HG03280 (cell line): ENCODE data around the gene MAGI1.
A peak's percentile ranks its signal among the peaks of the same experiment; 100 is the strongest.
"Not testable (repeated sequence)": the region's sequence is repeated elsewhere in the genome, so short reads cannot be mapped to it uniquely, and the experiment has no call there.

Experiments used
- ATAC-seq: cut with Tn5 transposase; IDR thresholded peaks from one replicate; pipeline ENCODE4 v1.9.1; 2021; ENCODE audit warnings: mild to moderate bottlenecking, moderate library complexity; ENCODE audit not compliant: unreplicated experiment

MAGI1 gene

DNA sequence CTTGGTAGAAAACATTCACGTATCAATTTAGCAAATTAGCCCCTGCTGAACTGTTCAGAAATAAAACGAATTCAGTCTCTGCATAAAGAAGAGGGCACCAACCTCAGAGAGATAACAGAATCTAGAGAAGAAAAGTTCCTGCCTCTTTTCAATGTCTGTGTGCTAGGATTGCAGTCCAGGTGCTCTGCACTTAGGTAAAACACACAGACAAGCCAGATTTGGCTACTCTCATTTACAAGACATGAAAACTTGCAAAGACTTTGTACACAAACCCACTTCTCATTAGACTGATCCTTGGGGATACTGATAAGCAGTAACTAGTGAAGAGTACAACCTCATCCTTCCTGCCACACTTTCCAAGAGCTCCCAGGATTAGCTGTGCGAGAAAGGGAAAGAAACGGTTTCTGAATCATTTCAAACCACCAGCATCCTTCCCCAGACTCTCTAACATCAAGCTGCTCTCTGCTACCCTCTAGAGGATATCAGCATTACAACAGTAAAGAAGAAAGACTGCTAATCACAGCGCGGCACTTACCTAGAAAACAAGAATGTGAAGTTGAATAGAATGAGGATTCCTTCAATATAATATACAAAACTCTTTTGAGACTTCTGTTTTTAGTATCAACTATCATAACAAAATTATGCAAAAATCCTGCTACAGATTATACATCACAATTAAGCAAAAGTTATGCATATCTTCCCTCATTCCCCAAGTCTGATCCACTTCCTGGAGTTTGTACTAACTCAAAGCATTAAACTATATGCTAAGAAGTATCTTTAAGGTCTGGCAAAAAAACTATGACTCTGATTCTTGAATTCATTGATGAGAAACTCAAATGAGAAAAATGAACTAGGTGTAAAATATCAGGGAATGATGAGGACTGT, 306.4 kb downstream of the MAGI1 start:
- ATAC-seq: peak; percentile 95

DNA sequence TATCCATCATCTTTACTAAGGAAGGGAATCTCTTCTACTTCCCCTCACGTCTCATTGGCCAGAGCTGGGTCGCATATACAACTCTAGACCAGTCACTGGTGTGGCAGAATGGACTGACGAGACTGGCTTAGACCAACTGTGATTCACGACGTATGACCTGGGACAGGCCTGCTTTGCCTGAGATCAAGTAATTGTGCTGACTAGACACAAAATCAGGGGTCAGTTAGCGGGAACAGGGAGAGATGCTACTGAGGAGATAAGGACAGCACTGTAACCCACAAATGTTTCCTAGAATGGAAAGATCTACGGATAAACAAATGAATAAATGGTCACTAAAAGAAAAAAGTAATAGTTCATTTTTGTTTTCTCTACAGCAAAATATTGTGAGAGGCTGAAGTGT, 308.3 kb downstream of the MAGI1 start:
- ATAC-seq: no peak

DNA sequence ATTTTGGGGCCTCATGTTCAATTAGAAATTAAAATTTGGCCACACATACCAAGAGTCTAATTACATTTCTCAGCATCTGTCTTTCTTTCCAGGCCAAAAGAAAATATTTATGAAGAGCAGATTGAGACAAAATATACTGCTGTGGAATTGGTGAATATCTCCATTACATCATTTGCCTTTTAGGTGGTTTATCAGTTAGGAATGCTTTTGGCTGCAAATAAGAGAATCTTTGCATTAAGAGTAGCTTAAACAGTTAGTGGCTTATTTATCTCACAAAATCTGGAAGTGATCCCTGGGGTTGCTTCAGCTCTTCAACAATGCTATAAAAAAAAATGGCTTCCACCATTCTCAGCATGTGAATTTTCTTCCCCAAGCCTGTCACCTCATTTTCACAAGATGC, 308.7 kb downstream of the MAGI1 start:
- no peak for ATAC-seq

DNA sequence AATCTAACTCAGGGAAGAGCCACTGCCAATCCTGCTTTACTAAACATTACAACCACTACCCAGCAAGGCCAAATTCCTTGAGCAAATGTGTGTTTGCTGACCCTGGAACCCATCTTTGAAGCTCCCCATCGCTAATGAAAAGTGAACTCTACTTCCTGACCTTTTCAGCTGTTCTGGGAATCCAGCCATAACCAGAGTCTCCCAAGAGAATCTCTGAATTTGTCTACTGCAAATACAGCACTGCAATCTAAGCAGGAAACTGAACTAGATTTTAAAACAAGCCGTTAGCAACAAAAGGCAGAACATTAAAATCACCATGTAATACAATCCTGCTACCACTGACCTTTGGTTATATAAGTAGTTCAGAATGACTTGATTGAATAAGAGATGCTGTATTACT, 309.2 kb downstream of the MAGI1 start:
- ATAC-seq: no peak

DNA sequence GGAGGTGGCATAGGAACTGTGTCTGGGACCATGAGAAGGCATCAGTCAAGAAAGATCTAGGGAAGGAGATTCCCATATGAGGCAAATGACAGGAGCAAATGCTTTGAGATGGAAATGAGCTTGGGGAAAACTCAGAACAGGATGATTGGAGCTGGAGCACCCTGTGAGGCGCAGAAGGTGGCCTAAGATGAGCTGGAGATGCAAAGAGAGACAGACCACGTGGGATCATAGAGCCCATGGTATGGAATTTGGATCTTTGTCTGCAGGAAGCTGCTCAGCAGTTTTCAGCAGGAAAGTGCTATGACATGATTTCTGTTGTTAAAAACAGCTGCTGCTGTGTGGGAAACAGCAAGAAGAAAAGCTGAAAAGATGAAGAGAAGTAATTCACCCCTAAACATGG, 310.6 kb downstream of the MAGI1 start:
- ATAC-seq: no peak

DNA sequence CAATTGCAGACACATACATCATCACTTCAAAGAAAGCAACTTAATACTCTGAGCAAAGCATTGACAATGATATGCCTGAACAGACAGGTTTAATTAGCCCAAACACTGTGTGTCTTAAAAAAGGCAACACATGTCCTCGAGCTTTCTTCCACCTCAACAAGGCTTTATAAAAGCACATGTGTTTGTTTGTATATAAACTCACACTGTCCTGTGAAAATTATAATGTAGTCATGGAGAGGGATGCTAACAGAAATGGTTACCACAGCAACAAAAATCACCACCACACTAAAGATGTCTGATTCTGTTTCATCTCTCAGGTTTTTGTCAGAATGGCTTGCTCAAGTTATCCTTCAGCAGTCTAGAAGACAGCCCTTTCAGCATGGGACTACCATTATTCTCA, 314.7 kb downstream of the MAGI1 start:
- no peak for ATAC-seq

DNA sequence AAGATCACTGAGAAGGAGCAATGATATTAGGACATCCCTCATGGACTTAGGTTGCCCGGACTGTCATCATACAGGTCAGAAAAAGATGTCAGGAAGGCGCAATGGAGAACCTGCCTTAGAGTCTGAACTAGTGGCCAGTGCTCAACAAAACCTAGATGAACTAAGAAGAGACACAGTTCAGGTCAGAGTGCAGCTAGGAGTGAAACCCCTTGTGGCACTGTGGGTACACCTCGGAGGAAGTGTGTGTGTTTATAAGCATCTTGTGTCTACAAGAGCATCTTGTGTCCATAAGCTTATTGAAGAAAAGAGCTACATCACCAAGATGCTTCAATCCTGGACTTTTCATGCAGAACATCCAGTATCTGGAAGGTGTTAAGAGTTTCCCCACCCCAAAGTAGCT, 315.7 kb downstream of the MAGI1 start:
- ATAC-seq: no peak

DNA sequence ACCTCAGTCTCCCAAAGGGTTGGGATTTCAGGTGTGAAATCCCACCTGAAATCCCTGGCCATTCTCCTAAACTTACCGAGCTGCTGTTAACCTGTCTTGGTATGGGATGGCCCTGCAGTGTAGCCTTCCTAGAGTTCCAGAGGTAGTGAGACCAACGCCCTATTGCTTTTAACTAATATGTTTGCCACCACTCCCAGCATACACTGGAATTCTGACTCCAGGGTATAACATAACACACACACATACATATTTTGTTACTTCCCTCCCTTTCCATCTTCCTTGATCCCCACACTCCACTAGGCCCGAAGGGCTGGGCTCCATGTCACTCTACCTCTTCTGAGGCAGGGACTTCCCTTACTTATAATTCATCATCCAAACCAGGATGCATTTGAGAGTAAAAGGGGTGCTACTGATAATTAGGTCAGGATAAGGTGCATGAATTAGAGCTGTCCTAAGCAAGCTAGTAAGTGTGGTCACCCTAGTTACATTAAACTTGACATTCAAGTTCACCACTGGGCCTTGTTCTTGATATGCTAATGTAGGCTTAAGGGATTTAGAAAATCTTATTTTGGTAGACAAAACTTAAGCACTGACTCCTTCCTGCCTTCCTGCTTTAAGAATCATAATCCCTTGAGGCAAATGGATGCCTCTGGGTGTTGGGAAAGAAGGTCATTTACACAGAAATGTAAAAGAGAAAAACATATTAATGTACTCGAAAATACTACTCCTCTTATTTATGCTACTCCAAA, 317.6 kb downstream of the MAGI1 start:
- no peak for ATAC-seq

DNA sequence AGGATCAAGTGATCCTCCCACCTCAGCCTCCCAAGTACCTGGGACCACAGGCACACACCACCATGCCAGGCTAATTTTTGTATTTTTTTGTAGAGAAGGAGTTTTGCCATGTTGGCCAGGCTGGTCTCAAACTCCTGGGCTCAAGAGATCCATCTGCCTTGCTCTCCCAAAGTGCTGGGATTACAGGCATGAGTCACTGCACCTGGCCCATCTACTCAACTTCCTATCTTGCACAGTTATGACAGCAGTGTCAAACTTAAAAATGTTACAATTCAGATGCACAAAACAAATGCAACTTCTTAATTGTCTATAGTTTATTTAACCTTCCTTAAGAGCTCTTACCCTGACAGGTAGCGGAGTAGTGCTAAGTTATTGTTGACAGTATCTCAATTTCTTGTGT, 319.1 kb downstream of the MAGI1 start:
- ATAC-seq: not testable (repeated sequence)

DNA sequence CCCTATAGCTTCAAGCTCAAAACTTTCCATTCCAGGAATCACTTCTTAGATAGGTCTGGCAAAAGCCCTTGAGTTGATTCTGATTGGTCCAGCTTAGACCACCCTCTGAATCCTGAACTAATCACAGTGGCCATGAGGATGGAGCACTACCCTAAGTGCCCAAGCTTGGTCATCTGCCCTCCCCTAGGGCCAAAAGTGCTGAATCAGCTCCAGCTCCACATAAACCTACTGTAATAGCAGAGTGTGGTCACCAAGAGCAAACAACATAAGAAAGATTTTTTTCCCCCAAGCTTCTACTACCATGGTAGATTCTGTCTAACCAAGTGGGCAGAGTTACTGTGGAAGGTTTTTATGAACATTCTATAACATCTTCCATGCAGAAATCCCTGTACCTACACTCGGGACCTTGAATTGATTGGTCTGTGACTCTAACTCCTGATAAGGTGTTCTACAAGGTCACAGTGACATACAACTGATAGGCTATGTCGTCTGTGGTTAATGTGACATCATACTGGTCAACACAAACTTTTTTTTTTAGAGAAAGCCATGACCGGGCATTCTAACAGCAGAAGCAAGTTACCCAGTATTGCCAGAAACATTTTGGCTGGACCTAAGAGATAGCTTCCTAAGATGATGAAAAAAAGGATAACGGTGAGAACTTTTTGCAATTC, 320.9 kb downstream of the MAGI1 start:
- no peak for ATAC-seq

DNA sequence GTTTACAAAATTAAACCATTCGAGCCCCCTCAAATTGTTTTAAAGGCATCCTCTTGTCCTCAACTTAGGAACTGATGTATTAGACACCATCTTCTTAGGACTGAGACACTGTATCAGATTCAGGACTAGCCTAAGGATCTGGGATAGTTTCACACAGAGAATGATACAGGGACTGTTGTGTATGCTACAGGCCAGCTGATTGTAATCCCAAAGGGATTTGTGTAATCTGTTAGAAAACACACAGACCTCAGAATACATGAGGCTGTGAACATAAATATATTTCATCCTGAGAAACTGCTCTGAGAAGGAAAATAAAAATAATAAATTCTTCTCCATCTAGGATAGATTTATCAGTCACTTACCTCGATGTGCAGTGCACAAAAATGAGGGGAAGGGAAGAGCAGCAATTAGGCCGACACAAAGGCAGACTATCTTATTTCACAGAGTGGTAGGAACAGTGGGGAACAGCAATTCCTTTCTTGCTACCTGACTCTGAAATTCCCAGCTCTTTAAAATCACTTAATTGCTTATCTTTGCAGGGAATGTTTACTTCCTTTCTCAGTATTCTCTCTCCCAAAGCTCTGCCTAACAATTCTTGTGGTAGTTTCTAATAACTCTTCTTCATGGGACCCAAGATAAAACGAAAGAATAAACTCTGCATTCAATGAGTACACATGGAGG, 322.5 kb downstream of the MAGI1 start:
- no peak for ATAC-seq

DNA sequence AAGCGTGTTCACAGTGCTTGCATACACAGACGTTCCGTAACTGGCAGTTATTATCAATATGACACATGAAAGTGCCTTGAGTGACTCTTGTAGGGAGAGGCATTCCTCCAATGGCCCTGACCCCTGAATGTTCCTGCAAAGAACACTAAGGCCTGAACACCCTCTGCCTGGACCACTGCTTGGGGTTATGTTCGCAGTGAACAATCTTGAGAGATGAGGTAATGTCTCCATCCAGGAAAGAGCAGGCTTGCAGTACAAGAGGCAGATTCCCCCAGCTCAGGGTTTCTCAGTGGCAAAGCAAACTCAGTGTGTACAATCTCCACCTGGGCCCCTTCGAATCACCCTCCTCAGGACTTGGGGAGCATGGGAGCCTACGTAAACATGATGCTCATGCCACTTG, 324.6 kb downstream of the MAGI1 start:
- no peak for ATAC-seq

DNA sequence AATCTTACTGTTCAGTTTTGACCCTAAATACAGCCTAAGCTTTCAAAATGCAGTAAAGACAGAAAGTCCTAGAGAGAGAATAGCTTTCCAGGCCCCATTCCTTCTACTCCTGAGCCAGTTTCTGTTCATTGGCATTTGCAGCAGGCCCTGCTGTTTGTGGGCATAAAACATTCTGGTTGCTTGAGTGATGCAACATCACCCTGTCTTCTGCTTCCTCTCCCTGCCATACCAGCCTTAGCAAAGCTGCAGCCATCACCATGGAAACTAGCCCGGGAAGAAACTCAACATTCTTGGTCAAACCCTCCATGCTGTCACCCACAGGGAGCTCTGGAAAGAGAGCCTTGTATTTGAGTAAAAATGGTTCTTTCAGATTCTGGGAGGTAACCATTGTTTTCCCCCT, 325.7 kb downstream of the MAGI1 start:
- ATAC-seq: no peak

DNA sequence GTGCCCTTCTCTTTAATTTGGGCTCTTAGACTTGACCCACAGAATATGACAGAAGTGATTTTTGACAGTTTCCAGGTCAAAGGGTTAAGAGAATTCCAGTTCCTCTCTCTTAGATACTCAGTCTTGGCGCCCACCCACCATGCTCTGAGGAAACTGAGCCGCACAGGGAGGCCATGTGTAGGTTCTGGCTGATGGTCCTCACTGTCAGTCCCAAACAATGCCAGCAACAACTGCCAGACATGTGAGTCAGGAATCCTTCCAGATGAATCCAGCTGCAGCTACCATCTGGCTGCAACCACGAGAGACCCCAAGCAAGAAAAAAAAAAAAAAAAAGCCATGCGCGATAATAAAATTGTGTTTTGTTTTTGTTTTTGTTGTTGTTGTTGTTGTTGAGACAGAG, 326.6 kb downstream of the MAGI1 start:
- ATAC-seq: no peak

DNA sequence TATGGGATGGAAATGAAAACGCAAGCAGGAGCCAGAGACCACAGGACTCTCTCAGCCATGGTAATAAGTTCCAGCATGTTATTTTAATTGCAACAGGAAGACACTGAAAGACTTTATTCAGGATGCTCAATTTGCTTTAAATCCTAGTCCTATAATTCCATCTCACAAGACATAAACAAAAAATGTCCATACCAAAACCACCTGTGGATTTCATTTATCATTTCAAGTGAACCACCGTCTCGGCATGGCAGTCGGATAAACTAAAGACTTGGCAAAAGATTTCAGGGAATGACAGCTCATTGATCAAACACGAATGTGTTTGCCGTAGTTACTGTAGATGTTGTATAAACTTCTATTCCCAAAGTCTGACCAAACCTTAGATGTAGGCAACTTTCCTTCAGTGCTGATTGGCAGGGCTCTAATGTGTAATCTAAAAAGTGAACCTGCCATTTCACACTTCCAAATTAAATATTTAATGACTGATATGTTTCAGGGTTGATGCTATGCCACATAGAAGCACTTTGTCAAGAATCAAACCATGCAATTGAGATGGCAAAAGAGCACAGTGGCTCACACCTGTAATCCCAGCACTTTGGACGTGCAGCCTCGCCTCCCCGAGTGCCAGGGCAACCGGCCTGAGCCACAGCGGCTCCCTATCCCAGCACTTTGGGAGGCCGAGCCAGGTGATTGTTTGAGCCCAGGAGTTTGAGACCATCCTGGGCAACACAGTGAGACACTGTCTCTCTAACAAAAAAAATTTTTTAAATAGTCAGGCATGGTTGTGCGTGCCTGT, 331.7 kb downstream of the MAGI1 start:
- ATAC-seq: no peak

DNA sequence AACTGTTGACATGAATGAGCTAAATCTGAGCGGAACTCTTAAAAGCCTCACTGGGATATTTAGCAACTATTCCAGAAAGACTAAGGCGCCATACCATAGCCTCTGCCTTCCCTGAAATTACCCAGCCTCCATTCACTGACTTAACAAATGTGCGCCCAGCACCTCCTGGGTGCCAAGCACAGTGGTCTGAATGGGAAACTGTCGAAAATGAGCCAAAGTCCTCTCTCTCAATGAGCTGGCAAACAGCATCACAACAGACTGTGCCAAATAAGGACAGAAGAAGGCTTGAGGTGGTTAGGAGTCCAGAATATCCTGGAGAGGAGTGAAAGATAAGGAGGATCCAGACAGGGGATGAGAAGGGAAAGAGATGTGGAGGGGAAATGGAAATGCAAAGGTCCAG, 332.4 kb downstream of the MAGI1 start:
- ATAC-seq: no peak

DNA sequence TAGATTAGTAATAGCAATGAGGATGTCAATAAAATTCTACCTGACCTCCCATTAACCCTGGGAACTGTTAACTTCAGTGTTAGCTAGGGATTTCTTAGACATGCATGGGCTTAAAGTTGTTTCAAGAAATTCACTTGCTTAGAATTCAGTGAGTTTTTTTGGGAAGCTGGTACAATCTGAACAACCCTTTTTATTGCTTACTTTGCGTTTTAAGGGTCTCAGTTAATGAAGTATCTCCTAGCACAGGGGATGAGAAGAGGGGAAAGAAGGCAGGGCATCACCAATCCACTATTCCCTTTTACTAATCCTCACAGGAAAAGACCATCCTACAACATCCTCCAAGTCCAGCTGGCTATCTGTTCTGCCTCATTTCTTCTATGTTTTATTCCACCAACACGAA, 334.9 kb downstream of the MAGI1 start:
- ATAC-seq: no peak

DNA sequence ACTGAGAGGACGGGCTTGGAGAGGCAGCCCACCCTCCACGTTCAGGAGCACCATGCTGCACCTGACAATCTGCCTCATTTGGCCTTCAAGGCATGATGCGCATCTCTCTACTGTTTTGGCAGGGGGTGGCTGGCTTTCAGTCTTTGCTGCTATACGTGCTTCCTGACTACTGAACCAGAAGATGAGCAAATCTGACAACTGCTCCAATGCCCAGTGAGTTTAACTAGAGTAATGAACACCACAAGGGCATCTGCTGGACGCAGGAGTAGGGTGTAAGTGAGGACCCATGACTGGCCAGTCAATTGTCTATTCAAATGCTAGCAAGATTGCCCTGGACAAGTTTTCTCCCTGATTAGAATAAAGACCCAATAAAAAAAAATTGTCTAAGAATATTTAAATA, 335.7 kb downstream of the MAGI1 start:
- no peak for ATAC-seq

DNA sequence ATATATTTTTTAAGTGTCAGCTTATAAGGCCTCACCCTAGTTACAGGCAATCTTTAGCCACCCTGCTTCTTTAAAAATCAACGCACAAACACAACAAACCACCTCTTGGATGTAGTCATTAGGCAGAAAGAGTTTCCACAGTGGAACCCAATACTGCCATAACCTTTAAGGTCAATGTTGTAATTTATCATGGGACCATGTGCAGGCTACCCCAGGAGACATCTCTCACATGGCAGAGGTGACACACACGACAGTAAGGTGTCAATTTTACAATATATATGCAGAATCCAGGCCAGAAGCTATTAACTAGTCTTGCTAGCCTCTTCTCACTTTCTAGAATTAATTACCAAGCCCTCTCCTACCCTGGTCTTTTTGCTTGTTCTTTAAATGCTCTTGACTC, 336.5 kb downstream of the MAGI1 start:
- ATAC-seq: no peak

DNA sequence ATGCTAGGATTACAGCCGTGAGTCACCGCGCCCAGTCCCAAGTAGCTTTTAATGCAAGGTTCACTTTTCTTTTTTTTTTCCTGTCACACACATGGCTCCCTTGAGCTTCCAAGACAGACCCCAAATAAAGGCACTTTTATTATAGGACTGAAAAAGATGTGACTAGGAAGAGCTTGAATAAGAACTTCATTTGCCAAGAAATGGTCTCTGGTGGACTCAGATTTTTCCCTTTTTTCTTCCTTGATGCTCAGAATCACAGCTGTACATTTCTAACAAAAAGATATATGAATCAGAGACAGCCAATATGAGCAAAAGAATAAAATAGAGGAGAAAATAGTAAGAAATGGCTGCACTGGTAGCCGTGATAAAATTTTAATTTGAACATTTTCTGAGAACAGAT, 337.2 kb downstream of the MAGI1 start:
- ATAC-seq: no peak
